BLaER1 treated with 17β-estradiol and CSF1 and Interleukin-3, amounts not matched to agents 10 nM and 100 nM (cell line): ENCODE measurements around the gene NKD2.
A peak's percentile ranks its signal among the peaks of the same experiment; 100 is the strongest.

ENCODE experiments used
- H3K27ac ChIP-seq, 11 experiments: shearing (Covaris generic); formaldehyde crosslinking; 2 replicates each; pipeline ENCODE4 v1.8.1; 2022
- H3K27me3 ChIP-seq, 11 experiments: shearing (Covaris generic); formaldehyde crosslinking; 2 replicates each; pipeline ENCODE4 v1.8.1; 2022
- H3K36me3 ChIP-seq, 11 experiments: shearing (Covaris generic); formaldehyde crosslinking; 2 replicates each; pipeline ENCODE4 v1.8.1; 2022
- H3K4me1 ChIP-seq, 10 experiments: shearing (Covaris generic); formaldehyde crosslinking; 2 replicates each; pipeline ENCODE4 v1.8.1; 2022
- H3K4me2 ChIP-seq, 11 experiments: shearing (Covaris generic); formaldehyde crosslinking; 2 replicates each; pipeline ENCODE4 v1.8.1; 2022
- H3K4me3 ChIP-seq, 10 experiments: shearing (Covaris generic); formaldehyde crosslinking; 2 replicates each; pipeline ENCODE4 v1.8.1; 2022
- H3K9ac ChIP-seq, 11 experiments: shearing (Covaris generic); formaldehyde crosslinking; 2 replicates each; pipeline ENCODE4 v1.8.1; 2022
- H3K9me3 ChIP-seq, 11 experiments: shearing (Covaris generic); formaldehyde crosslinking; replicated peaks in 1 of 11; 2 replicates each; pipeline ENCODE4 v1.8.1; 2022
- H4K20me1 ChIP-seq, 11 experiments: shearing (Covaris generic); formaldehyde crosslinking; 2 replicates each; pipeline ENCODE4 v1.8.1; 2022
- Cebpa-rat ChIP-seq, 11 experiments: shearing (Covaris generic); IDR thresholded peaks; 2 replicates each; pipeline ENCODE4 v1.8.1; 2022

The NKD2 gene

GRCh38 chr5:1003296-1003937 is 5.2 kb upstream of the NKD2 start:
- H3K9me3 ChIP-seq = no peaks in the 10 kb centered on the region
- H3K36me3 ChIP-seq = no peaks in the 10 kb centered on the region
- H3K27me3 ChIP-seq = peaks cover 39 to 68% (median 53%) of the 10 kb centered on the region in 11 experiments
- TF ChIP-seq Cebpa-rat (IDR thresholded peaks at IDR 0.05) = no peak
- peaks cover 0 to 50% (median 7%) of the 10 kb centered on the region in 11 experiments; a peak in 7 of 22 replicates for H4K20me1 ChIP-seq
- peak overlapping the region; percentile 89 to 100 (median 98) for H3K4me2 ChIP-seq
- peak overlapping the region in 4 of 10 experiments; percentile 67 to 74 (median 70); a peak in 3 of 20 replicates for H3K4me3 ChIP-seq
- H3K9ac ChIP-seq = peak overlapping the region in 1 of 11 experiments; percentile 71; a peak in 1 of 22 replicates
- H3K4me1 ChIP-seq = peaks cover 34 to 88% (median 73%) of the 10 kb centered on the region in 10 experiments
- no peak overlapping the region for H3K27ac ChIP-seq

- Histone ChIP-seq H3K27me3 (peaks cover 49 to 80% (median 65%) of the 10 kb centered on the region in 11 experiments), H3K9ac (peak overlapping the region; percentile 43 to 78 (median 70); a peak in 21 of 22 replicates), H3K4me2 (peak overlapping the region; percentile 89 to 100 (median 98)), H3K36me3 (no peaks in the 10 kb centered on the region), H4K20me1 (peaks cover 0 to 56% (median 11%) of the 10 kb centered on the region in 11 experiments; a peak in 16 of 22 replicates), H3K9me3 (no peaks in the 10 kb centered on the region), H3K27ac (peak overlapping the region in 7 of 11 experiments; percentile 37 to 54 (median 43); a peak in 11 of 22 replicates), H3K4me1 (peaks cover 40 to 91% (median 80%) of the 10 kb centered on the region in 10 experiments), H3K4me3 (peak overlapping the region; percentile 58 to 74 (median 68))
- no peak for TF ChIP-seq Cebpa-rat (IDR thresholded peaks at IDR 0.05)
Observed at GRCh38 chr5:1004461-1005248, 3.9 kb upstream of the NKD2 start.

GRCh38 chr5:1005249-1005851 is 3.3 kb upstream of the NKD2 start:
- Histone ChIP-seq H3K36me3 (no peaks in the 10 kb centered on the region), H3K27ac (peak overlapping the region in 6 of 11 experiments; percentile 36 to 54 (median 44); a peak in 6 of 22 replicates), H3K4me2 (peak overlapping the region; percentile 89 to 100 (median 98)), H4K20me1 (peaks cover 0 to 63% (median 17%) of the 10 kb centered on the region in 11 experiments; a peak in 16 of 22 replicates), H3K27me3 (peaks cover 52 to 87% (median 72%) of the 10 kb centered on the region in 11 experiments), H3K9me3 (no peaks in the 10 kb centered on the region), H3K4me1 (peaks cover 47 to 93% (median 87%) of the 10 kb centered on the region in 10 experiments), H3K9ac (peak overlapping the region; percentile 43 to 78 (median 70); a peak in 21 of 22 replicates), H3K4me3 (peak overlapping the region; percentile 58 to 74 (median 68))
- no peak for TF ChIP-seq Cebpa-rat (IDR thresholded peaks at IDR 0.05)

DNA sequence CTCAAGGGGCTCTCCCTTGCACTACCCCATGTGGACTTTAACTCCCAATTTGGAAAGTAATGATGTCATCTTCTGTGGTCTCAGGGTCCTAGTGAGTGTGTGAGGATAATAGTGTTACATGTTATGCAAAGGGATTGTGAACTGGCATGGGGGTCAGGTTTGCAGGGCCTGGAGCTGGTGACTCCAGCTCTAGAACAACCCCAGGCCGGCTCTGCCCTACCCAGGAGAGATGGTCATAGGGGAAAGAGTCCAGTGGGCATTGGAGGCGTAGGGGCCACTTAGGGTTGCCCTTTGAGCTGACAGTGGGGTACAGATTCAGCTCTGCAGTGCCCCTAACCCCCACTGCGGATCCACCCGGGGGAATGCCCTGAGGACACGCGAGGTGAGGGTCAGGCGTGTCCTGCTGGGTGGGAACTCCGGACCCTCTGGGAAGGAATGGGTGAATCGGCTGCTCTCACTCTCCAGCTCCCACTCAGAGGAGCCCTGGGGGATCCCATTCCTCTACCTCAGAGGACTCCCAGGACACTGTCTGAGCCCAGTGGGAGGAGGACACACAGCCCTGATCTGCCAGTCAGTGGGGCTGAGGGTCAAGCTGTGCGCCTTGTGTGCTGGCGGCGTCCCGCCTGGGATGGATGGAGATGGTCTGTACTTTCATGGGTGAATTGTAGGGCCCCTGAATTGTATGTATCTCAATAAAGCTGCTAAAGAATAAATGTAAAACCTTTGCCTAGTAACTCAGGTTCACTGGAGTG is 2.5 kb upstream of the NKD2 start:
- Histone ChIP-seq H3K4me2 (peak overlapping the region in 10 of 11 experiments; percentile 89 to 100 (median 98); a peak in 19 of 22 replicates), H3K4me1 (peaks cover 52 to 96% (median 91%) of the 10 kb centered on the region in 10 experiments), H3K27ac (no peak overlapping the region), H3K27me3 (peaks cover 52 to 94% (median 73%) of the 10 kb centered on the region in 11 experiments), H3K36me3 (no peaks in the 10 kb centered on the region), H3K4me3 (peak overlapping the region in 1 of 10 experiments; percentile 66; a peak in 2 of 20 replicates), H4K20me1 (peaks cover 0 to 70% (median 21%) of the 10 kb centered on the region in 11 experiments; a peak in 16 of 22 replicates), H3K9ac (0 out of 22 replicates have a peak overlapping the region, but pooled peaks of 1 of the 11 experiments have one; percentile 19), H3K9me3 (no peaks in the 10 kb centered on the region)
- TF ChIP-seq Cebpa-rat (IDR thresholded peaks at IDR 0.05) = no peak

GRCh38 chr5:1006656-1007071 is 1.9 kb upstream of the NKD2 start:
- Histone ChIP-seq H4K20me1 (peaks cover 0 to 76% (median 25%) of the 10 kb centered on the region in 11 experiments; a peak in 16 of 22 replicates), H3K36me3 (no peaks in the 10 kb centered on the region), H3K9ac (no peak overlapping the region), H3K4me3 (no peak overlapping the region), H3K9me3 (no peaks in the 10 kb centered on the region), H3K27ac (no peak overlapping the region), H3K4me1 (peaks cover 48 to 96% (median 91%) of the 10 kb centered on the region in 10 experiments), H3K4me2 (peak overlapping the region in 8 of 11 experiments; percentile 97 to 100 (median 99); a peak in 14 of 22 replicates), H3K27me3 (peaks cover 52 to 94% (median 73%) of the 10 kb centered on the region in 11 experiments)
- no peak for TF ChIP-seq Cebpa-rat (IDR thresholded peaks at IDR 0.05)

DNA sequence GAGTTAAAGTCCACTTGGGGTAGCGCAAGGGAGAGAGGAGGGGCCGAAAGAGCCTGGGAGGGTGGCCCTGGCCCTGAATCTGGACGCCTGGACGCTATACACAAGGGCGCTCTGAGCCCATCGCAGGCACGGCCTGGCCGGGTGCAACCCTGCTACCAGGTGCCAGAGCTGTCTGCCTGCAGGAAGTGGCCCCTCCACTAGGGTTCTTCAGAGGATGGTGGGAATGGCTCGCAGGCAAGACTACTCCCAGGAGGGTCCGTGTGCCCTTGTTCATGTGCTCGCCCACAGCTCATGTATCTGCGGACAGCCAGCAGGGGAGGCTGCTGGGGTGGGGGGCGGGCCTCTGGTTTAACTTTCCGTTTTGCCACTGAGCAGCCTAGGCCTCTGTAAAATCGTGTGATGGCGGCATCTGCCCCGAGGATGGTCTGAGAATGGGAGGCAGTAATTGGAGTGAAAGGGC is 1.4 kb upstream of the NKD2 start:
- no peak overlapping the region for H3K27ac ChIP-seq
- no peaks in the 10 kb centered on the region for H3K9me3 ChIP-seq
- H3K9ac ChIP-seq = no peak overlapping the region
- H3K36me3 ChIP-seq = no peaks in the 10 kb centered on the region
- H3K4me2 ChIP-seq = peak overlapping the region in 10 of 11 experiments; percentile 97 to 100 (median 99); a peak in 20 of 22 replicates
- H3K4me3 ChIP-seq = no peak overlapping the region; a peak in 1 of 20 replicates
- peaks cover 52 to 89% (median 73%) of the 10 kb centered on the region in 11 experiments for H3K27me3 ChIP-seq
- H4K20me1 ChIP-seq = peaks cover 0 to 81% (median 31%) of the 10 kb centered on the region in 11 experiments; a peak in 17 of 22 replicates
- H3K4me1 ChIP-seq = peaks cover 43 to 96% (median 91%) of the 10 kb centered on the region in 10 experiments
- TF ChIP-seq Cebpa-rat (IDR thresholded peaks at IDR 0.05) = no peak

DNA sequence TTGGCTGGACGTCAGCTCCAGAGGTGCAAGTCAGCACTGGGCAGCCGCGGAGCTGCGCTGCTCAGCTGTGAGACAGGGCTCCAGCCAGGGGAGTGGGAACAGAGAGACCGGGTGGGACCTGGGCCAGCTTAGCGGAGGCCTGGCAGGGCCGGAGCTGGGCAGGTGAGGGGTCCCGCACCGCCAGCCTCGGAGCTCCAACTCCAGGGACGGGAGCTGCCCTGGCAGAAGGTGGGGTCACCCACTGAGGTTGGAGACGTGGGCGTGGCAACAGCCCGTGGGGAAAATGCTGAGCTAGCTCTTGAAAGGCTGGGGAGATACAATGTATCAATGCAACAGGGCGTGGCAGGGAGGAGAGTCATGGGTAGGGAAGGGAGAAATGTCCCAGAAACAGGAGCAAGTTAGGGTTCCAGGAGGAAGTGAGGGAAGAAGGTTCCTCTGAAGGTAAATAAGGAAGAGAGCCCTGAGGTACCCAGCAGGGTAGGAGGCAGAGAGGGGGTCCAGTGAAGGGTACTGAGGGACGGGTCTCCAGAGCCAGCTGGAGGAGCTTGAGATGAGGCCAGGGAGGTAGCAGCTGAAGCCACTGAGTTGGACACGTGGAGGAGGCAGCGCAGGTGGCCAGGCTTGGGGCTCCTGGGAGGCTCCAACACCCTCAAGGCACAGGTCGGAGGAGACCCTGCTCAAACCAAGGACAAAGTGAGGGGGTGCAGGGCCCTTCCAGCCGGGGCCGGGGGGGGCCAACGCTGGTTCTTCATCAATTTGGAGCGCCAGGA is 736 bp upstream of the NKD2 start:
- no peak overlapping the region for H3K27ac ChIP-seq
- H4K20me1 ChIP-seq = peaks cover 0 to 86% (median 38%) of the 10 kb centered on the region in 11 experiments; a peak in 17 of 22 replicates
- H3K4me2 ChIP-seq = peak overlapping the region; percentile 97 to 100 (median 99)
- 0 out of 22 replicates have a peak, but pooled peaks cover 0 to 1% (median 0%) of the 10 kb centered on the region in 11 experiments for H3K36me3 ChIP-seq
- no peak for TF ChIP-seq Cebpa-rat (IDR thresholded peaks at IDR 0.05)
- peaks cover 52 to 88% (median 71%) of the 10 kb centered on the region in 11 experiments for H3K27me3 ChIP-seq
- no peak overlapping the region for H3K9ac ChIP-seq
- H3K4me3 ChIP-seq = peak overlapping the region in 2 of 10 experiments; percentile 72 to 74; a peak in 2 of 20 replicates
- H3K9me3 ChIP-seq = no peaks in the 10 kb centered on the region
- H3K4me1 ChIP-seq = peaks cover 40 to 96% (median 93%) of the 10 kb centered on the region in 10 experiments
